Natural killer cell treated with Interleukin-12 subunit alpha and Interleukin-12 subunit beta and Interleukin-15 and Interleukin-18, amount 100 ng/mL, for 72 hours (primary cell): Measurements from ENCODE around the gene LMAN2L. TPM values are rescaled to one million over a fixed set of nuclear protein-coding genes. Genes with fewer than 3 reads are reported as not detected.

Experiments
- total RNA-seq, 2 donors: library from RNA; stranded (reverse); gene quantifications; one replicate each; pipeline ENCODE4 v1.2.3, GENCODE V29; 2022

Gene LMAN2L
- total RNA-seq, 2 donors from 2014 or later, result 7.5 to 8.3 TPM

Other genes starting within 250 kb of the LMAN2L start
- gene NEURL3, start 234.7 kb downstream of the LMAN2L start, total RNA-seq, result under 1 TPM in 1 of 2 donors, not detected in 1; 0.64 TPM
- gene ARID5A, start 203.3 kb downstream of the LMAN2L start, total RNA-seq, result 100 to 1,000 TPM in 1 of 2 donors, 10 to 100 TPM in 1; 81.4 to 115 TPM
- 10 to 100 TPM; 62.3 to 95.6 TPM for gene KANSL3, start 101.8 kb downstream of the LMAN2L start, total RNA-seq
- gene FER1L5, start 97.3 kb downstream of the LMAN2L start, total RNA-seq, result not detected
- 1 to 10 TPM; 7.3 to 8.4 TPM for gene CNNM4, start 20.8 kb upstream of the LMAN2L start, total RNA-seq
- gene CNNM3, start 76.2 kb upstream of the LMAN2L start, total RNA-seq, result 10 to 100 TPM; 15.7 to 32.9 TPM
- gene ANKRD23, start 104.0 kb upstream of the LMAN2L start, total RNA-seq, result 10 to 100 TPM in 1 of 2 donors, 1 to 10 TPM in 1; 7.4 to 12.9 TPM
- gene ANKRD39, start 118.0 kb upstream of the LMAN2L start, total RNA-seq, result 10 to 100 TPM; 27.8 to 41.7 TPM
- 10 to 100 TPM; 17.0 to 18.0 TPM for gene SEMA4C, start 130.0 kb upstream of the LMAN2L start, total RNA-seq
- gene FAM178B, start 246.5 kb upstream of the LMAN2L start, total RNA-seq, result not detected